ENCODE data around the gene BEST1. TPM values are rescaled to one million over a fixed set of nuclear protein-coding genes. Genes with fewer than 3 reads are reported as not detected.
A peak's percentile ranks its signal among the peaks of the same experiment; 100 is the strongest.

Gene BEST1
- total and polyA plus RNA-seq, 8 donors: 3.8 to 14.6 (median 6.6) TPM

DNA sequence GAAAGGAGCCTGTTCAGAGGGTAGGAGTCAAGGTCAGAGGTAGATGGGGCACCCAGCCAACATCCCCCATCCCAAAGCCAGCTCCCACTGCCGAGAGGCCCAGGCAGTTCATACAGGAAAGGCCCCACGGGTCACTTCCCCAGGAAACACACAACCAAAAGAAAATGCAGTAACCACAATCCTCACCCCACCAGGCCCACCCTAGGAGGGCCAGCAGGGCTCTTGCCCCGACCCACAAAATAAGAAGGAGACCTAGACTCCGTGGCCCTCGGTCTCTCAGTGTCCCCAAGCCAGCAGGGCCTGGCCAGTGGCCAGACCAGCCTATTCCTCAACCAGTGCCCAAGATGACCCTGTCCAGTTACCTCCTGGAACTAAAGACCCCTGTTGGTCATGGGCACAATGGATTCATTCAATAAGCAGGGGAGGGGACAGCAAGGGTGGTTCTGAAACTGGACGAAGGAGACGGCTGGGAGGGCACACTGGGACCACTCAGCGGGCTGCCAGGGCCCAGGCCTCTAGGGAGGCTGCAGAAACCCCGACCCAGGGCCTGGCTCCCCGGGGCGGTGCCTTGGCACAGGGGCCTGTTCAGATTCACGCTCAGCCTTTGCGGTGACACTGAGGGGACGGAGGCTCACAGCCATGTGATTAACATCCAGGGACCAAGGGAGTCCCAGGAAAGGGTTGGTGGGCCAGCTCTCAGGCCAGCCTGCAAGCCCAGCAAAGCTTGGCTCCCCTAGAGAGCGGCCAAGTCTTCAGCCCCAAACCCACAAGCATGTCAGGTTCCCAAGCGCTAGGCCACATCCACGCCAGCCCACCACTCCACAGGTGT, 38.2 kb upstream of the BEST1 start:
- Histone ChIP-seq H3K4me1 (peaks cover 9 to 38% of the 10 kb centered on the region in 2 donors), H3K4me3 (no peak overlapping the region), H3K9me3 (no peaks in the 10 kb centered on the region), H3K36me3 (peaks cover 0 to 3% of the 10 kb centered on the region in 2 donors), H3K27me3 (peaks cover 0 to 14% of the 10 kb centered on the region in 2 donors), H3K27ac (no peak overlapping the region)
- intact Hi-C loops (cut with DNase I): no loop called here
- ATAC-seq (no peak), DNase-seq (peak in 2 of 4 donors; percentile 30 to 70)
- TF ChIP-seq, protein P1, sequence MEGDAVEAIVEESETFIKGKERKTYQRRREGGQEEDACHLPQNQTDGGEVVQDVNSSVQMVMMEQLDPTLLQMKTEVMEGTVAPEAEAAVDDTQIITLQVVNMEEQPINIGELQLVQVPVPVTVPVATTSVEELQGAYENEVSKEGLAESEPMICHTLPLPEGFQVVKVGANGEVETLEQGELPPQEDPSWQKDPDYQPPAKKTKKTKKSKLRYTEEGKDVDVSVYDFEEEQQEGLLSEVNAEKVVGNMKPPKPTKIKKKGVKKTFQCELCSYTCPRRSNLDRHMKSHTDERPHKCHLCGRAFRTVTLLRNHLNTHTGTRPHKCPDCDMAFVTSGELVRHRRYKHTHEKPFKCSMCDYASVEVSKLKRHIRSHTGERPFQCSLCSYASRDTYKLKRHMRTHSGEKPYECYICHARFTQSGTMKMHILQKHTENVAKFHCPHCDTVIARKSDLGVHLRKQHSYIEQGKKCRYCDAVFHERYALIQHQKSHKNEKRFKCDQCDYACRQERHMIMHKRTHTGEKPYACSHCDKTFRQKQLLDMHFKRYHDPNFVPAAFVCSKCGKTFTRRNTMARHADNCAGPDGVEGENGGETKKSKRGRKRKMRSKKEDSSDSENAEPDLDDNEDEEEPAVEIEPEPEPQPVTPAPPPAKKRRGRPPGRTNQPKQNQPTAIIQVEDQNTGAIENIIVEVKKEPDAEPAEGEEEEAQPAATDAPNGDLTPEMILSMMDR (IDR thresholded peaks at IDR 0.05): no peak

DNA sequence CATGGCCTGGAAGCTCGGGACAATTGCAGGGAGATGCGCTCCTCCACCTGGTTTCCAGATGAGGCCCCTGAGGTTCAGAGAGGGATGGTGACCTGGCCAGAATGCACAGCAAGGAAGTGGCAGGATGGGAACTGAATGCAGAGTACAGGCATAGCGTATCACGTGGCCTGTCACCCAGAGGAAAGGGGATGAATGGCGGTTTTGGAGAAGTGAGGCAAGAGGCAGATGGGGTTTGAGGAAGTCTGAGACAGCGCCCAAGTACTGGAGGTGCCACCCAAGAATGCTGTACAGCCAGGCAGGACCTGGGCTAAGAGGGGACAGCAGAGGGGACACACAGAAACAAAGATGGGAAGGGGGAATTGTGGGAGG, 37.6 kb upstream of the BEST1 start:
- TF ChIP-seq, protein P1 (IDR thresholded peaks at IDR 0.05): no peak
- H3K27ac ChIP-seq: no peak overlapping the region

DNA sequence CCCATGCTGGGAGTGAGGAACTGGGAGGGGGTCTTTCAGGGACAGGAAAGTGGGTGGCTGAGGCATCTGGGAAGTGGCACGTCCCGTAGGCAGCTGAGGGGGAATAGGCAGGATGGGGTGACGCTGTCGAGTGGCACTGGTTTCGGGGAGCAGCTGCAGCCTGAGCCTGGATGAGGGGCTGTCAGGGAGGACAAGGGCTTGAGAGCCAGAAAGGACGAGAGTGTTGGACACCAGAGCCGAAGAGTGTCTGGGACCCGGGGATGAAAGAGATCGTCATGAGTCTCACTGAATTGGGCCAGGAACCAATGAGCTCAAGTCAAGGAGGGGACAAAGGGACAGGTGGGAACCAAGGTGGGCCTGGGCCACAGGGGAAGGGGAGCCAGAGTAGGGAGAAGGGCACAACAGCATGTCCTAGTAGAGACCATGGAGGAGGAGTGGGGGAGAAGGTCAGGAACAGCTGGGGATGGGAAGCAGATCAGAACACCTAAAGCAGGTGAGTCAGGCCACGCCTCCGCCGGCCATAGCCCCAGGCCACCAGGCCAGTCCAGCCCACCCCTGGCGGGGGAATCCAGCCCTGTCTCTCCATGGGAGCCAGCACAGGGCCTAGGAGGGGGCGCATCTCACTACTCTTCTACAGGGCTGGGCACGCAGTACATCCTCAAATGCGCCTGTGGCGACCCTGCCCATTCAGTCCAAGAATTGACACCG, 37.0 kb upstream of the BEST1 start:
- Histone ChIP-seq H3K9me3 (no peaks in the 10 kb centered on the region), H3K4me3 (no peak overlapping the region), H3K27ac (no peak overlapping the region), H3K36me3 (no peaks in the 10 kb centered on the region), H3K4me1 (peaks cover 9 to 49% of the 10 kb centered on the region in 2 donors), H3K27me3 (peaks cover 0 to 26% of the 10 kb centered on the region in 2 donors)
- ATAC-seq (no peak), DNase-seq (peak in 2 of 4 donors; percentile 32 to 53)
- TF ChIP-seq, protein P1 (IDR thresholded peaks at IDR 0.05): no peak
- intact Hi-C loops (cut with DNase I): no loop called here

More for the DNA sequence above, 37.6 kb upstream of the BEST1 start:
- peak; percentile 49 for ATAC-seq
- peaks cover 9 to 43% of the 10 kb centered on the region in 2 donors for H3K4me1 ChIP-seq
- no peak overlapping the region for H3K4me3 ChIP-seq
- no peaks in the 10 kb centered on the region for H3K9me3 ChIP-seq
- intact Hi-C loops (cut with DNase I): no loop called here
- peaks cover 0 to 20% of the 10 kb centered on the region in 2 donors for H3K27me3 ChIP-seq
- H3K36me3 ChIP-seq: no peaks in the 10 kb centered on the region
- peak in 2 of 4 donors; percentile 69 to 79 for DNase-seq

DNA sequence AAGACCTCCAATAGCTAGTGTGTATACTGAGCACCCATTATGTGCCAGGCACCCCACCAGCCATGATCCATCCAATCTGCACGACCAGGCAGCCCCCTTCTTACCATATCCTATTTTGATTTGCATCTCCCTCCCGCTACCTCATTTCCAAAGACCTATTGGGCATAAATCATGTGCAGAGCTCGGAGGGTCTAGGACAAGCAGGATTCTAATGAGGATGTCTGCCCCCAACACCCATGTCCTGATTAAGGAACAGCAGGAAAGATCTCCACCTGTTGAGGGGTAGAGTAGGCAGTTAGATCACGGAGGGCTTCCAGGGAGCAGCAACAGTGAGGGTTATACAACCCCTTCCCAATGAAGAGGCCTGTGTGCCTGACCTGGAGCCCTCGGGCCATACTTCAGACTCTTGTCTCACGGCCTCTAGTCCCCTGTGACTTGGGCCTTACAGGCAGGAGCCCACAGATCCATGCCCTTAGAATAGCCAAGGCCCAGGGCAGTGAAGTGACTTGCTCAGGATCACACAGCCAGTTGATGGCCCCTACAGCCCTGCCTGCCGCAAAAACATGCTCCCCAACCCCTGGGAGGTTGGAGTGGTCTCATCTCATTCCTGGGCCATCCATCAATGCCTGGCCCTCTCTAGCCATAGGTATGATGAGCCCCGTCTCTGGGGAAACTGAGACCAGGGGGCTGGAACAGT, 36.3 kb upstream of the BEST1 start:
- no peaks in the 10 kb centered on the region for H3K9me3 ChIP-seq

More for the DNA sequence above, 36.3 kb upstream of the BEST1 start:
- H3K4me3 ChIP-seq: no peak overlapping the region
- H3K27ac ChIP-seq: no peak overlapping the region
- intact Hi-C loops (cut with DNase I): no loop called here
- DNase-seq (no peak), ATAC-seq (no peak)
- TF ChIP-seq, protein P1 (IDR thresholded peaks at IDR 0.05): no peak
- H3K27me3 ChIP-seq: peaks cover 0 to 33% of the 10 kb centered on the region in 2 donors
- peaks cover 6 to 49% of the 10 kb centered on the region in 2 donors for H3K4me1 ChIP-seq
- H3K36me3 ChIP-seq: no peaks in the 10 kb centered on the region

Measured in left lung (tissue), 10 donors.